Measurements from ENCODE around the gene SGF29.
"Not testable (repeated sequence)": the region's sequence is repeated elsewhere in the genome, so short reads cannot be mapped to it uniquely, and the experiment has no call there.

- TF ChIP-seq CTCF (optimal IDR thresholded peaks at IDR 0.05 in 1 of 3, IDR thresholded peaks at IDR 0.05 in 1 of 3, conservative IDR thresholded peaks at IDR 0.05 in 1 of 3; ENCODE audit: extremely low read depth in 1 of 3, insufficient read depth in 2 of 3, low read length in 3 of 3); EZH2 (IDR thresholded peaks at IDR 0.05; ENCODE audit: low read length): not testable (repeated sequence)
Observed at GRCh38 chr16:28600965-28601364, 47.2 kb downstream of the SGF29 start.
